GM18499 (cell line): ENCODE data around the gene MED16.
"Not testable (repeated sequence)": the region's sequence is repeated elsewhere in the genome, so short reads cannot be mapped to it uniquely, and the experiment has no call there.

Source experiments
- ATAC-seq: cut with Tn5 transposase; IDR thresholded peaks from one replicate; pipeline ENCODE4 v1.9.1; 2021; ENCODE audit warnings: moderate number of reproducible peaks; ENCODE audit not compliant: insufficient read depth, unreplicated experiment

The MED16 gene

DNA sequence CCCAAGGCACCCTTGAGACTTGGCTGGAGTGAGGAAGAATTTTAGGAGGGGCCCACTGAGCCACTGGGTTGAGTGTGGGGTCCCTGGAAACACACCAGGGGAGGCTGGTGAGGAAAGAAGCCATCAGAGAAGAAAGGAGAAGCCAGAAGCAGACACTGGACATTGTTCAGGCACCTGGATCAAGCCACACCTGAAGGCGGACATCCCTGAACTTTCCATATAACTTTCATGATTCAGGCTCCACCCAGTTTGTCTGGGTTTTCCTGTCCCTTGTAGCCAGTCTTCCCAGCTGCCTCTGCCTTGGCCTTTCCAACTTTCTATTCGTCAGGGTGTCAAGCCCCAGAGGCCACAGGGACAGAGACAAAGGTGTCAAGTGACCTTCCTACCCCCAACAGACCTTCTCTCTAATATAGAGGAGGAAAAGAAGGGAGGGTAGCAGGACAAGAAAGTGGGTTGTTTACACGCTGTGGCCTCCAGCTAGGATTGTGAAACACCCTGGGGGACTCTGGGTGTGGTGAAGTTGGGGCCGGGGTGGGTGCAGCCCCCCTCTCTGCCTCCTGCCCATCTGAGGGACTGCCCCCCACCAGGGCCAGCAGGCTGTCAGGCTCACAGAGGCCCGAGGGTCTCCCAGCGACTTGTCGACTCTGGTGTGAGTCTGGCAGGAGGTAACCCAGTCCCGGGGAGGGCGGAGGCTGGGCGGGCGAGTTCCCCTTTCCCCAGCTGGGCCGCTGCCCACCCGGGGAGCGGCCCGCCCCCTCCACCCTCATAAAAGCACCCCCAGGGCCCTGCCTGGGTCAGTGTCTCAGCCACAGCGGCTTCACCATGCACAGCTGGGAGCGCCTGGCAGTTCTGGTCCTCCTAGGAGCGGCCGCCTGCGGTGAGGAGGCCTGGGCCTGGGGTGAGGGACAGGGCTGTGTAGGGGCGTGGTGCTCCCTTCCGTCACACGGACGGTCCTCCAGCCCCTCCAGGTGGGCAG lies 33.8 kb downstream of the MED16 start, which contains the start of gene CFD:
Gene CFD (plus strand): TSS at position 797 of the 976 bp plus-strand sequence. CDS start 26 bp downstream, at position 823.
- ATAC-seq = no peak

DNA sequence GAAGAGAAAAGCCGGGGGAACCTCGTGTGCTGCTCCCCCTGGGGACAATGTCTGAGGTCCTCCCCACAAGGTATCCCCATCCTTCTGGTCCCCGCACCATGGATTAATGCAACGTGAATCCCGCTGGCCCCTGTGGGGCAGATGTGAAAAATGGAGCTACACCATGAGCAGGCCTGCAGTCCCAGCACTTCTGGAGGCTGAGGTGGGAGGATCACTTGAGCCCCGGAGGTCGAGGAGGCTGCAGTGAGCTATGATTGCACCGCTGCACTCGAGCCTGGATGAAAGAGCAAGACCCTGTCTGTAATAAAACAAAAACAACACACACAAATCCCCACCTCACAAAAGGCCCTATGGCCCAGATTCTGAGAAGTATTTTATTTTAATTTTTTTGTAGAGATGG lies 34.7 kb downstream of the MED16 start:
- no peak for ATAC-seq

DNA sequence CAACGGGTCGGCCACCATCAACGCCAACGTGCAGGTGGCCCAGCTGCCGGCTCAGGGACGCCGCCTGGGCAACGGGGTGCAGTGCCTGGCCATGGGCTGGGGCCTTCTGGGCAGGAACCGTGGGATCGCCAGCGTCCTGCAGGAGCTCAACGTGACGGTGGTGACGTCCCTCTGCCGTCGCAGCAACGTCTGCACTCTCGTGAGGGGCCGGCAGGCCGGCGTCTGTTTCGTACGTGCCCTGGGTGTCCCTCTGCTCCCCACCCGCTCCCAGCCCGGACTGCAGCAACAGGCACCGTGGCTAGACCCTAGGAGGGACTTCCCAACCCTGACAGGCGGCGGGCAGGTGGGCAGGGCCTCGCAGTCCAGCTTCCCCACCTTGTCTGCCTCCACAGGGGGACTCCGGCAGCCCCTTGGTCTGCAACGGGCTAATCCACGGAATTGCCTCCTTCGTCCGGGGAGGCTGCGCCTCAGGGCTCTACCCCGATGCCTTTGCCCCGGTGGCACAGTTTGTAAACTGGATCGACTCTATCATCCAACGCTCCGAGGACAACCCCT lies 37.3 kb downstream of the MED16 start:
- no peak for ATAC-seq

DNA sequence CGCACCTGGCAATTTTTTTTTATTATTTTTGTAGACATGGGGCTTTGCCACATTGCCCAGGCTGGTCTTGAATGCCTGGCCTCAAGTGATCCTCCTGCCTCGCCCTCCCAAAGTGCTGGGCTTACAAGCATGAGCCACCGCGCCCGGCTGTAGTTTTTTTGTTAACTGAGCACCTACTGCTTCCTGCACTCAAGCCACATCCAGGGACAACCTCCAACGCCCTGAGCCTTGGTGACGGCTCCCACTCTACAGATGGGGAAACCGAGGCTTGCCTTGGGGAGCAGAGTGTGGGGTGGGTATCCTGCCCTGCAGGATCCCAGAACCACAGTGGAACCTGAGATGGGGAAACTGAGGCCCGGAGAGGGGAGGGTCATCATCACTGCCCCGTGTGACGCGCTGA lies 37.8 kb downstream of the MED16 start:
- ATAC-seq = no peak

DNA sequence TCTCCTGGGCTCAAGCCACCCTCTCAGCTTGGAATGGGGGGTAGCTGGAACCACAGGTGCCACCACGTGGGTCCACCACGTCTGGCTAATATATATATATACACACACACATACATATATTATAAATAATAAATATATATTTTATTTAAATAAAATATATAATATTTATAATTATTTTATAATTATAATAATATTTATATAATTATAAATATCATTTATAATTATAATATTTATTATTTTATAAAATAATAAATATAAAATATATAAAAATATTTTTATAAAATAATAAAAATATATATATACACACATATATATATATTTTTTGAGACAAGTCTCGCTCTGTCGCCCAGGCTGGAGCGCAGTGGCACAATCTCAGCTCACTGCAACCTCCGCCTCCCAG lies 38.4 kb downstream of the MED16 start:
- no peak for ATAC-seq

DNA sequence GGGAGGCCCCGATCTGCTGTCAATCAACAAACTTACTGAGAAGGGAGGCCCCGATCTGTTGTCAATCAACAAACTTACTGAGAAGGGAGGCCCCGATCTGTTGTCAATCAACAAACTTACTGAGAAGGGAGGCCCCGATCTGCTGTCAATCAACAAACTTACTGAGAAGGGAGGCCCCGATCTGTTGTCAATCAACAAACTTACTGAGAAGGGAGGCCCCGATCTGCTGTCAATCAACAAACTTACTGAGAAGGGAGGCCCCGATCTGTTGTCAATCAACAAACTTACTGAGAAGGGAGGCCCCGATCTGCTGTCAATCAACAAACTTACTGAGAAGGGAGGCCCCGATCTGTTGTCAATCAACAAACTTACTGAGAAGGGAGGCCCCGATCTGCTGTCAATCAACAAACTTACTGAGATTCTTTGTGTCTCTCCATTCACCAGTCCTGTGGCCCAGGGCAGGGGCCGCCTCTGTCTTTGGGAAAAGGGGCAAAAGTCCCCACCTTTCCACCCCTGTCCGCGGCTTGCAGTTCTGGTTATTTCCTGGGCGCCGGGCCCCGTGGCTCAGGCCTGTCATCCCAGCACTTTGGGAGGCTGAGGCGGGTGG lies 39.3 kb downstream of the MED16 start:
- ATAC-seq = not testable (repeated sequence)

DNA sequence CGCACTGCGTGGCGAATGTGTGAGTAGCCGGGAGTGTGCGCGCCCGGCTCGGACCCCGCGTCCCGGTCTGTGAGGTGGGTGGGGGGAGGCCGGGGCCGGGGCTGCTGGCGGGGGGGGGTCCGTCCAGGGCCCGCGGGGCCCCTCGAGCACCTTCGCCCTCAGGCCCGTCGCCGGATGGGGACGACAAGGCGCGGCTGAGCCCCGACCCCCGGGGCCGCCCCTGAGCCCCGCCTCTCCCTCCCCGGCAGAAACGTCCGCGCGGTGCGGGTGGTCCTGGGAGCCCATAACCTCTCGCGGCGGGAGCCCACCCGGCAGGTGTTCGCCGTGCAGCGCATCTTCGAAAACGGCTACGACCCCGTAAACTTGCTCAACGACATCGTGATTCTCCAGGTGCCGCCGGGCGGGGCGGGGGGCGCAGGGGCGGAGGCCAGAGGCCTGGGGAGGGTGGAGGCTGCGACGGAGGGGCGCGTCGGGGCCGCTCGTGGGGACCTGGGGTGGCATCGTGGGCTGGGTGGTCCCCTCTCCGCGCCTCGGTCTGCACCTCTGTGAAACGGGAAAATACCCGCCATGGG lies 39.9 kb downstream of the MED16 start:
- ATAC-seq = no peak

DNA sequence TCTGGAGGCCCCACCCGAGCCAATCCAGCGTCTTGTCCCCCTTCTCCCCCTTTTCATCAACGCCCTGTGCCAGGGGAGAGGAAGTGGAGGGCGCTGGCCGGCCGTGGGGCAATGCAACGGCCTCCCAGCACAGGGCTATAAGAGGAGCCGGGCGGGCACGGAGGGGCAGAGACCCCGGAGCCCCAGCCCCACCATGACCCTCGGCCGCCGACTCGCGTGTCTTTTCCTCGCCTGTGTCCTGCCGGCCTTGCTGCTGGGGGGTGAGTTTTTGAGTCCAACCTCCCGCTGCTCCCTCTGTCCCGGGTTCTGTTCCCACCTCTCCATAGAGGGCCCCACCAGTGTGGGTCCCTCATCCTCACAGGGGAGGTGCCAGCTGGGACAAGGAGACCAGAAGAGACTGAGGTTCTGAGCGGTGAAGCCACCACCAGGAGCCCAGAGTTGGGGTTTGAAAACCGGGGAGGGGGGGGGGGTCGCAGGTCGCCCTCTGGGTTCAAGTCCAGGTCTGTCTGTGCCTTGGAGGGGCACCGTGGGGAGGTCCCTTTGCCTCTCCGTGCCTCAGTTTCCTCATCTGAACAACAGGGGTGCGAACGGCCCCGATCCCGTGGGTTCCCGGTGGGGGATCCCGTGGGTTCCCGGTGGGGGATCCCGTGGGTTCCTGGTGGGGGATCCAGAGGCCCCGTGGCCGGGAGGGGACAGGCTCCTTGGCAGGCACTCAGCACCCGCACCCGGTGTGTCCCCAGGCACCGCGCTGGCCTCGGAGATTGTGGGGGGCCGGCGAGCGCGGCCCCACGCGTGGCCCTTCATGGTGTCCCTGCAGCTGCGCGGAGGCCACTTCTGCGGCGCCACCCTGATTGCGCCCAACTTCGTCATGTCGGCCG lies 40.6 kb downstream of the MED16 start, which contains the start of gene ELANE:
Gene ELANE (plus strand): TSS at position 168 of the 878 bp plus-strand sequence. CDS start 26 bp downstream, at position 194.
- no peak for ATAC-seq

DNA sequence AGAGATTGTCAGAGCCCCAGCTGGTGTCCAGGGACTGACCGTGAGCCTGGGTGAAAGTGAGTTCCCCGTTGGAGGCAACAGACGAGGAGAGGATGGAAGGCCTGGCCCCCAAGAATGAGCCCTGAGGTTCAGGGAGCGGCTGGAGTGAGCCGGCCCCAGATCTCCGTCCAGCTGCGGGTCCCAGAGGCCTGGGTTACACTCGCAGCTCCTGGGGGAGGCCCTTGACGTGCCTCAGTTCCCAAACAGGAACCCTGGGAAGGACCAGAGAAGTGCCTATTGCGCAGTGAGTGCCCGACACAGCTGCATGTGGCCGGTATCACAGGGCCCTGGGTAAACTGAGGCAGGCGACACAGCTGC lies 42.0 kb downstream of the MED16 start:
- no peak for ATAC-seq

DNA sequence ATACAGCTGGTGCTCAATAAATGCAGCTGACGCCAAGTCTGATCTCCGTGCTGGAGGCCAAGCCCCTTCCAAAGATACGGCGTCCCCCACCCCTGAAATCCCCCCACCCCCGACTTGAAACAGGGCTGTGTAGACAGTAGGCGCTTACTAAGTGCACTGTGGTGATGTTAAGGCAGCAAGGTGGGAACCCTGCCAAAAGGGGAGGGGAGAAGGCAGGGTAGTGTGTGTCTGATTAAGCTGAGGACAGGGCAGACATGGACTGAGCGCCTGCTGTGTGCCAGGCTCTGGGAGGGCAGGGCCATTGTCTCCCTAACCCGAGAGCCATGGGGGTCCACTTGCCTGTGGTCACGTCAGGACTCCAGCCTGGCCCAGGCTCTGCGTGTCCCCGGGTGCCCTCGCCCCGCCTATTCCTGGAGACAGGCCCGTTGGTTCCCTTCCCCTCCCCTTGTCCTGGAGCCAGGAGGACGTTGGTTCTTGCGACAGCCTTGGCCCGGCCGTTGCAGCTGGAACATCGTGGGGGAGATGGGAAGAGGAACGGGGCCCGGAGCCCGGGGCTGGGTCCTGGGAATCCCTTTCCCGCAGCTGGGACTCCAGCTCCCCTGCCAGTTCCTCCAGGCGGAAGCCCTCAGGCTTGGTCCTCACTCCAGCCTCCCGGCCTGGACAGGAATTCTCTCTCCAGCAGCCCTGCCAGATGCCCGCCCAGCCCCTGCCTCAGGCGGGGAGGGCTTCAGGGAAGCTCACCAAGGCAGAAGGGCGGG lies 42.6 kb downstream of the MED16 start:
- ATAC-seq = no peak

DNA sequence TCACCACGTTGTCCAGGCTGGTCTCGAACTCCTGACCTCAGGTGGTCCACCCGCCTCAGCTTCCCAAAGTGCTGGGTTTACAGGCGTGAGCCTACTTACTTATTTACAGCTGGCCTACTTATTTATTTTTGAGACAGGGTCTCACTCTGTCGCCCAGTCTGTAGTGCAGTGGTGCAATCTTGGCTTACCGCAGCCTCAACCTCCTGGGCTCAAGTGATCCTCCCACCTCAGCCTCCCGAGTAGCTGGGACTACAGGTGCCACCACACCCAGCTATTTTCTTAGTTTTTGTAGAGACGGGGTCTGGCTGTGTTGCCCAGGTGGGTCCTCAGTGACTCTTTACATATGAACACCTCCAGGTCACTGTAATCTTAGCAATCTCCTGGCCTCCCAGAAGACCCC lies 43.8 kb downstream of the MED16 start:
- ATAC-seq = not testable (repeated sequence)

DNA sequence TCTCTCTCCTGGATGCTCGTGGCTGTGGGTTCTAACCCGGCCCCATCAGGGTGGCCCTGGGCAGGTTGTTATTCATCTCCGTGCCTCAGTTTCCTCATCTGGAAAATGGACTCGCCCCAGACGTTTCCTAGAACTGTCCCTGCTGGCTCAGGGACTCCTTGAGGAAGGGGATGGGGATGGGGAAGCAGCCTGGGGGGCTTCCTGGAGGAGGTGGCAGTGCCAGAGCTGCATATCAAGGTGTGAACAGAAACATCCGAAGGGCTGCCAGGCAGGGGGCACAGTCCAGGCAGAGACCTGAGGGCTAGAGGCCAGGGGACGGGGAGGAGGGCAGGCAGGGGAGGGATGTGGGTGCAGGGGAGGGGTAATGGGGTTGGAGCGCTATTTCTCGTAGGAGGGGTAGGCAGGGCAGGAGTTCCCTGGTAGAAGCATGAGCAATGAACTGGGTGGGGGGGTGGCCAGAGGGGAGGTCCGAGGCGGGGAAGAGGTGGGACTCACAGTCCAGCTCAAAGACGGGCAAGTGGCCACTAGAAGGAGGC lies 44.5 kb downstream of the MED16 start:
- ATAC-seq = no peak

DNA sequence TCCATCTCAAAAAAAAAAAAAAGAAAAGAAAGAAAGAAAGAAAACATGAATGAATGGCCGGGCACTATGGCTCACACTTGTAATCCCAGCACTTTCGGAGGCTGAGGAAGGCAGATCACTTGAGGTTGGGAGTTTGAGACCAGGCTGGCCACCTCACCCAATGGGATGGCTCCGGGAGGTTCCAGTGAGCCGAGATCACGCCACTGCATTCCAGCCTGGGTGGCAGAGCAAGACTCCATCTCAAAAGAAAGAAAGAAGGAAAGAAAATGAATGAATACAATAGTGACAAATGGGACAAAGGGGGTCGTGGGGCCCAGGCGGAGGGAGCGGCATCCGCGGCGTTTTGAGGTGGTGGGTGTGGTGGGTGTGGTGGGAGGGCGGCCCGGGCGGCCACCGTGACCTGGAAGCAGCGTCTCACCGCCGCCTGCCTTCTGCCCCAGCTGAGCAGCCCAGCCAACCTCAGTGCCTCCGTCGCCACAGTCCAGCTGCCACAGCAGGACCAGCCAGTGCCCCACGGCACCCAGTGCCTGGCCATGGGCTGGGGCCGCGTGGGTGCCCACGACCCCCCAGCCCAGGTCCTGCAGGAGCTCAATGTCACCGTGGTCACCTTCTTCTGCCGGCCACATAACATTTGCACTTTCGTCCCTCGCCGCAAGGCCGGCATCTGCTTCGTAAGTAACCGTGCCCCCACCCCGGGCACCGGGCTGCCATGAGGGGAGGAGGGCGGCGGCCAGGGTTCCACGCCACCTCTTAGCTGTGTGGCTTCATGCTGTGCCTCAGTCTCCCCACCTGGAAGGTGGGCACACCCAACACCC lies 47.1 kb downstream of the MED16 start:
- no peak for ATAC-seq

DNA sequence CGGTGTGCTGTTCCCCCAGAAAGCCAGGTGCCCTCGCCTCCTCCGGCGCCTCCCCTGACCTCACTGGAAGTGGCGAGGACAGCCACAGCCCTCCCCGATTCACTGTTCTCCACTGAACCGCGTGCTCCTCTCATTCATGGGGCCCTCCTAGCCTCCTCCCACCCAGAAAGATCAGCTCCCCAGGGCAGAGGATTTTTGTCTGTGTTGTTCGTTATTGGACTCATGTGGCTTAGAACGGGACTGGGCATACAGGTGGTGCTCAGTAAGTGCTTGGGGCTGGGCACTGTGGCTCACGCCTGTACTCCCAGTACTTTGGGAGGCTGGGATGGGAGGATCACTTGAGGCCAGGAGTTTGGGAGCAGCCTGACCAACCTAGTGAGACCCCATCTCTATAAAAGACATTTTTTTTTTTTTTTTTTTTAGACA lies 48.4 kb downstream of the MED16 start:
- ATAC-seq = no peak

DNA sequence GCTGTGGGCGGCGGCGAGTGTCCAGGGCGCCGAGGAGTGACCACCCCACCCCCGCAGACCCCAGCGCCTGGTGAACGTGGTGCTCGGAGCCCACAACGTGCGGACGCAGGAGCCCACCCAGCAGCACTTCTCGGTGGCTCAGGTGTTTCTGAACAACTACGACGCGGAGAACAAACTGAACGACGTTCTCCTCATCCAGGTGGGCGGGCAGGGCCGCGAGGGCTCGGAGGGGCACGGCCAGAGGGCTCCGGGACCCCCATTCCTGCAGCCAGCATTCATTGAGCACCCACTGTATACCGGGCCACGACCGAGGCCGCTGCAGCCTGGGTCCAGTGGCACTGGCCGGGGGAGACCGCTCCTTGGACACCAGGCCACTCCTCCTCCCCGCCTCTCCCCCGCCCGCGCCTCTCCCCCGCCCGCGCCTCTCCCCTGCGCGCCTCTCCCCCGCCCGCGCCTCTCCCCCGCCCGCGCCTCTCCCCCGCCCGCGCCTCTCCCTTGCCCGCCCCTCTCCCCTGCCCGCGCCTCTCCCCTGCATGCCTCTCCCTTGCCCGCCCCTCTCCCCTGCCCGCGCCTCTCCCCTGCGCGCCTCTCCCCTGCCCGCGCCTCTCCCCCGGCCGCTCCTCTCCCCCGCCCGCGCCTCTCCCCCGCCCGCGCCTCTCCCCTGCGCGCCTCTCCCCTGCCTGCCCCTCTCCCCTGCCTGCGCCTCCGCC lies 49.0 kb downstream of the MED16 start:
- ATAC-seq = no peak

DNA sequence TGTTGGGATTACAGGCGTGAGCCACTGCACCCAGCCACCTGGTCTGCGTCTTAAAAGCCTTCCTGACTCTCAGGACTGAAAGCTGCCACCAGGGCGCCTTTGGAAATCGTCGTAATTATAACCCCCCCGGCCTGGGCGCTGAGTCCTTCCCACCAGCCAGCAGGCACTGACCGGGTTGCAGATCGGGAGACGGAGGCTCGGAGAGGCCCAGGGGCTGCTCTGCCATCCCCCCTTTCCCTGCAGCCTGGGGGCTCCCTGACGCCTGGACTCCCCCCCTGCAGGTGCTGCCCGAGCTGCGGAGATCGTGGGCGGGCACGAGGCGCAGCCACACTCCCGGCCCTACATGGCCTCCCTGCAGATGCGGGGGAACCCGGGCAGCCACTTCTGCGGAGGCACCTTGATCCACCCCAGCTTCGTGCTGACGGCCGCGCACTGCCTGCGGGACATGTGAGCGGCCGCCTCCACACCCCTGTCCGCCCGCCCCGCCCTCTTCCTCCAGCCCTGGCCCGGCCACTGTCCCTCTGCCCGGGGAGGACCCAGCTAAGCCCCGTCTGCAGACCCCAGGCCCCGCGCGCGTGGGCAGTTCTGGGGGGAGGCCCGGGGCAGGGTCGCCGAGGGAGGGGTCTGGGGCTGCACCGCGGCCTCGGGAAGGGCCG lies 49.7 kb downstream of the MED16 start:
- no peak for ATAC-seq

DNA sequence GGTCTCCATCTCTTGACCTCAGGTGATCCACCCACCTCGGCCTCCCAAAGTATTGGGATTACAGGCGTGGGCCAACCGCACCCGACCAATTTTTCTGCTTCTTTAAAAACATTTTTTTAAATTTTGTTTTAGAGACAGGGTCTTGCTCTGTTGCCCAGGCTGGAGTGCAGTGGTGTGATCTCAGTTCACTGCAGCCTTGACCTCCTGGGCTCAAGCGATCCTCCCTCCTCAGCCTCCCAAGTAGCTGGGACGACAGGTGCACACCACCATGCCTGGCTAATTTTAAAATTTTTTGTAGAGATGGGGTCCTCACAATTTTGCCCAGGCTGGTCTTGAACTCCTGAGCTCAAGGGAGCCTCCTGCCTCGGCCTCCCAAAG lies 50.2 kb downstream of the MED16 start:
- ATAC-seq = not testable (repeated sequence)
